Measurements from ENCODE around the gene EVA1B.

Gene EVA1B

DNA sequence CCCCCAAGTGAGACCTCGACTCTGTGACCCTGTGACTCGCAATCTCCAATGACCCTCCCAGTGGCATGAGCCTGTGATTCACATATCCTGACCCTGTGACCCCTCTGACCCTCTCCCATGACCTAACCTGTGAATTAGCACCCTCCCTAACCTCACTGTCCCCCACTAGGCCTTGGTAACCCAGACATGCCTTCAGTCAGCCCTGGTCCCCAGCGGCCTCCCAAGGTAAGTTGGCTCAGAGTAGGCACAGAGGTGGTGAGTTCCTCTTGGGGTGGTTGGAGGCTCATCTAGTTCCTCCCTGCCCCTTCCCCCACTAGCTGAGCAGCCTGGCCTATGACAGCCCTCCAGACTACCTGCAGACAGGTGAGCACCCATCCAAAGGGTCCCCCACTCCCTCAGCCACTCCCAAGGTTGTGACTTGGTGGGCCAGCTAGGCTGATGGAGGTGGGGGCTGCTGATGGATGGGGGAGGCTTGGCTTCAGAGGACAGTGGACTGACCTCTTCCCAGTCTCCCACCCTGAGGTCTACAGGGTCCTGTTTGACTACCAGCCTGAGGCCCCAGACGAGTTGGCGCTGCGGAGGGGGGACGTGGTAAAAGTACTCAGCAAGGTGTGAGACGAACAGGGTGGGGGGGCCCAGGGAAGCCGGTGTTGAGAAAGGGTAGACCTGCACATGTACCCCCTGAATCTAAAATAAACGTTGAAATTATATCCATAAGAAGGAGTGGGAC, 15.7 kb downstream of the EVA1B start:
- no peak for DNase-seq

GRCh38 chr1:36306902-36307456, 16.5 kb downstream of the EVA1B start:
- peak; percentile 86 to 94 (median 89) for DNase-seq

- peak in 4 of 5 experiments; percentile 32 to 78 (median 42) for DNase-seq
Observed at GRCh38 chr1:36306210-36306901, 17.1 kb downstream of the EVA1B start, which contains the start of gene SH3D21. SH3D21 (plus strand) TSS chr1:36306368; CDS start chr1:36306421, 53 bp downstream.

- no peak for DNase-seq
Observed at GRCh38 chr1:36305915-36306209, 17.6 kb downstream of the EVA1B start.

- peak in 1 of 5 experiments; percentile 30 for DNase-seq
Observed at GRCh38 chr1:36304970-36305914, 18.2 kb downstream of the EVA1B start.

DNA sequence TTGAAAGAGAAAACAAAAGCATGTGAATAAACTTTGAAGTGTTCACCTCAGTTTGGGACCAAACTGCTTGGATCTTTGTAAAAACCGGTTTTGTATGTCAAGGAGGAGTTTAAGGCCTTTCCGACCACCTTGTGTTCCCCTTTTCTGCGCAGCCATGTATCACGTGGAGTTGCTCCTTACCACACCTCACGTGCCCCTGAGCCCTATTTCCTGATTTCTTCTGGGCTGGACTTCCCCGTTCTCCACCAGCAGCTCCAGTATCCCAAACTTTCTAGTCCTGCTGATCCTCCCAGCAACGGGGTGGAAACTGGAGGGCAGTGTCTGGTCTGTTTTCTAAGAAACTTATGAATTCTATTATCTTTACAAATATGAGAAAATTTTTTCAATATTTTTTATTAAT, 18.9 kb downstream of the EVA1B start:
- DNase-seq = no peak

DNA sequence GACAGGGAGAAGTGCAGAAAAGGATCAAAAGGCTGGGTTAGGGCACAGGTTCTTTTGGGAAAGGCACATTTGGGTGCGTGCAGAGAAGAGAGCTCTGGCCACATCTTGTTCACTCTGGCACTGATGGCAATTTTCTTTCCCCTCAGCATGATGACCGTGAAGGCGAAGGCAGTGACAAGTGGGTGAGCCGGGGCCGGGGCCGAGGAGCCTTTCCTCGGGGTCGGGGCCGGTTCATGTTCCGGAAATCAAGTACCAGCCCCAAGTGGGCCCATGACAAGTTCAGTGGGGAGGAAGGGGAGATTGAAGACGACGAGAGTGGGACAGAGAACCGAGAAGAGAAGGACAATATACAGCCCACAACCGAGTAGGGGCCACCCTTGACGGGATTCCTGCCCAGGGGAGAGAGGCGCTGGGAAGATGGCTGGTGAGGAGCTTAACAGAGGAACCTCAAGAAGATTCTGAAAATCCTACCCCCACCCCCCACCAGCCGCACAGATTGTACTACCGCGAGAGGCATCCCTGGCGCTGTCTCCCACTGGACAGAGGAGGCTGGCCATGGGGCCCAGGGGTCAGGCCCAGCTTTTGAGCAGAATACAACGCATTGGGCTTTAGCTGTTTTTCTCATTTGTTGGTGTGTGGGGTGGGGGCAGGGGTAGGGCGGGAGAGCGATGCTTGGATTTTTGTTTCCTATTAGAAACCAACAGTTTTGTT, 19.6 kb downstream of the EVA1B start:
- no peak for DNase-seq

GRCh38 chr1:36303244-36303643, 20.2 kb downstream of the EVA1B start:
- DNase-seq = no peak

GRCh38 chr1:36301220-36301619, 22.2 kb downstream of the EVA1B start:
- no peak for DNase-seq

DNA sequence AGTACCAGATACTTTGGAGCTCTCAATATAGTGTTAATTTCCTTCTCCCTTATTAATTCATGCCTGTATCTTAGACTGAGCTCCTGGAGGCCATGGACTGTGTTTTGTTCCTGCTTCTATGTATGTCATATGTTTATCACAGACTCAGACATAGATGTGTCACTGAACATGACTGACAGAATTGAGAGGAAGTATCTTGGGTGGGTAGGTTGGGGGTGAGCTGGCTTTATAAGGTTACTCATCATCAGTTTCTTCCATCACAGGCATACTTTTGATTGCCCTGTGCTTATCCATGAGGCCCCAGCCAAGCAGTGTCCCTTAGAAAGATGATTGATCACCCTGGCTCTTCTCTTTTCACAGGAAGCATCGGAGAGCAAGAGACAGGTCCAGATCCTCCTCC, 22.9 kb downstream of the EVA1B start:
- no peak for DNase-seq

GRCh38 chr1:36298640-36299039, 24.8 kb downstream of the EVA1B start:
- DNase-seq = no peak

- no peak for DNase-seq
Observed at GRCh38 chr1:36297062-36297461, 26.4 kb downstream of the EVA1B start.

DNA sequence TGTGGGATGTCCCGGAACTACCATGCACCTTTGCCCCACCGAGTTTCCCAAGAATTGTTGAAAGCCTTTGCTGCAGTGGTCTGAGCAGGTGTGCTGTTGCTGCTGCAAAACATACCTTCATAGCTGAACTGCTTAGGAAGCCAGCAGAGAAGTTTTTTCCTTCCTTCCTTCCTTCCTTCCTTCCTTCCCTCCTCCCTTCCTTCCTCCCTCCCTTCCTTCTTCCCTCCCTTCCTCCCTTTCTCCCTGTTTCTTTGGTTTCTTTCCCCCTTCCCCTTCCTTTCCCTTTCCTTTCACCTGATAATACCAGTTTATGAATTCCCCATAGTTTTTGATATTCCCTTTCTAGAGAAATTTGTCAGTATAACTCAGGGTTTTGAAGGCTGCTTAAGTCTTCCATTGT, 28.1 kb downstream of the EVA1B start:
- DNase-seq = no peak

GRCh38 chr1:36287595-36287994, 35.9 kb downstream of the EVA1B start:
- no peak for DNase-seq

DNA sequence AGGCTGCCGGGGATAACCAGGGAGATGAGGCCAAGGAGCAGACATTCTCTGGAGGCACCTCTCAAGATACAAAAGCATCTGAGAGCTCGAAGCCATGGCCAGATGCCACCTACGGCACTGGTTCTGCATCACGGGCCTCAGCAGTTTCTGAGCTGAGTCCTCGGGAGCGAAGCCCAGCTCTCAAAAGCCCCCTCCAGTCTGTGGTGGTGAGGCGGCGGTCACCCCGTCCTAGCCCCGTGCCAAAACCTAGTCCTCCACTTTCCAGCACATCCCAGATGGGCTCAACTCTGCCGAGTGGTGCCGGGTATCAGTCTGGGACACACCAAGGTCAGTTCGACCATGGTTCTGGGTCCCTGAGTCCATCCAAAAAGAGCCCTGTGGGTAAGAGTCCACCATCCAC, 36.6 kb downstream of the EVA1B start:
- DNase-seq = no peak

DNA sequence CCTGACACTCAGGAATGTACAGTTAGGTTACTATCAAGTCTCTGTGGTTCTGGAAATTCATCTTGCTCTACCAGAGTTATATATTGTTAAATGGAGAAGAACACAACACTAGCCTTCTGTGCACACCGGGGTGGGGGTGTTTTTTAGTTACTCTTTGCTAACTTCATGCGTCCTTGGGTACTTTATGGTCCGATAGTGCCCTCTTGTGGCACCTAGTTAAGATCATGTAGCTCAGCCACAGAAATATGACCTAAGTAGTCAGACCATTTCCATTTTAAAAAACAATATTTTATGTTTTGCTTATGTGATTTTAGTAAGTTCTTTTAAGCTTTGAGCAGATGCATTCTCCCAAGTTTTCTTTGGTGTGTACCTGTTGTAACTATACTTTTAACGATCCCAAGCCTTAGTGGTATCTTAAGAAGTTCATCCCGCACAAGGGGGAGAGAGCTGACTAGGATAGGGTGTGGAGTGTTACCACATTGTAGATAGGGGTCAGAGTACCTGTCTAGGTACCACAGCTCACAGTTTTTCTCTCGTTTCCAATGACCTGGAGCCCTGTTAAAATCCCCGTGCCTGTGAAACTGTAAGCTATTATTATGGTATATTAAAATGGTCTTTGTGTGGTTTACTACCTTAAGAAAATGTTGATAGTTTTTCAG, 37.9 kb downstream of the EVA1B start:
- DNase-seq = peak in 4 of 5 experiments; percentile 26 to 88 (median 44)

- DNase-seq = no peak
Observed at GRCh38 chr1:36284517-36284916, 38.9 kb downstream of the EVA1B start.

DNA sequence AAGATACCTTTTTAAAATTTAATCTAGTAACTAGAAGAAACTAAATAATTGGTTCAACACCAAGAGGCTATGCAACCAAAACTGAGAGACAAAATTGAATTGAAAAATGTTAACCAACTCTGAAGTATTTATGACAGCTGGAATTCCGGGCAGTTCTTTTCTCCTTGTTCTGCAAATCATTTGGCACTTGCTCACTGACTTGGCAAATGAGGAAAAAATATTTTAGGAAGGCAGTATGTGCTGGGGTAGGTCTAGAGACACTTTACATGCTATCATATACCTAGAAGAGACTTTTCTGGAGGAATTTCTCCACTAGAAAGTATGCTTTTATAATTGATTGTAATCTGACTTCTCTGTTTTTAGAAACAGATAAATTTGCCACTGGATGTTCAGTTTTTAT, 39.4 kb downstream of the EVA1B start:
- DNase-seq = no peak

- DNase-seq = no peak
Observed at GRCh38 chr1:36279789-36280296, 43.6 kb downstream of the EVA1B start.

DNA sequence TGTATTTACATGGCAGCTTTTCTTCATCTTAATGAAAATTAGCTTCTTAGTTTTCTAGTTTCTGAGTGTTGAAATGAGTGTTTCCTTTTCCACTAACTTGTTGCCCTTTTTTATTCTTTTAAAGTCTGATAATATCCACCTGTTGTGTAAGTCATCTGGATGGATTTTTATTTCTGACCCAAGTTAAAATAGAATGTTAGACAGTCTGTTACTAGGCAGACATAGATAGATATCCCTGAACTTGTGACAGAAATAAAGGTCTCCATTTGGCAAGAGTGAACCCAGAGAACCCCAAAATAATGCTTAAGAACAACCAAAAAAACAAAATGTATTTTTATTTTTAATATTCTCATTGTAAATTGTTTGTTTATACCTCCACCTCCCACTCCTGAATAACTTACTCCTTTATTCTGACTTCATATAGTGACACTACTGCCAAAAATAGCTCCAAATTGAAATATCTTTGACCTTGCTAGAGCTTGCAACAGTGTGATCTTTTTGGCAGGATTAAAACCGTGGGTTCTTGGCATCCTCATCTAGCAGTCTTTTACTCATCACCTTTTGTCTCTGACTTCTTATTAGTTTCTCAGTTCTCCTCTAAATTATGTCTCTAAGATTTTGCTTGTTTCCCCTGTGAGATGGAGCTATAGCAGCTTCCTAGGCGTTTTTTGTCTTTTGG, 44.2 kb downstream of the EVA1B start:
- DNase-seq = no peak

DNA sequence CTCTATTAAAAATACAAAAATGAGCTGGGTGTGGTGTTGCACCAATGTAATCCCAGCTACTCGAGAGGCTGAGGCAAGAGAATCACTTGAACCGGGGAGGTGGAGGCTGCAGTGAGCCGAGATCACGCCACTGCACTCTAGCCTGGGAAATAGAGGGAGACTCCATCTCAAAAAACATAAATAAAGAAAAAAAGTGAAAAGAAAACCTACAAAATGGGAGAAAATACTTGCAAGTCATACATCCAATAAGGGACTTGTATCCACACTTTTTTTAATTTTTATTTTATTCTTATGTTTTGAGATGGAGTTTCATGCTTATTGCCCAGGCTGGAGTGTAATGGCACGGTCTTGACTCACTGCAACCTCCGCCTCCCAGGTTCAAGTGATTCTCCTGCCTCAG, 46.8 kb downstream of the EVA1B start:
- no peak for DNase-seq
